ENCODE measurements around the gene GLIPR2. TPM values are rescaled to one million over a fixed set of nuclear protein-coding genes. Genes with fewer than 3 reads are reported as not detected.

GLIPR2 gene
- total and polyA plus RNA-seq, 2 donors (not counting 3 experiments of a cell fraction or from before 2014, with no cell fraction given), result 22.0 to 42.4 TPM

- TF ChIP-seq EZH2 (IDR thresholded peaks at IDR 0.05; ENCODE audit: borderline replicate concordance, low read depth, low read length, severe bottlenecking) (no peak), POLR2AphosphoS5 (IDR thresholded peaks at IDR 0.05; ENCODE audit: insufficient read depth, low read depth, low read length) (no peak), FOS (IDR thresholded peaks at IDR 0.05; ENCODE audit: borderline replicate concordance, insufficient read depth, low read length) (no peak), JUN (IDR thresholded peaks at IDR 0.05; ENCODE audit: borderline replicate concordance, insufficient read depth, insufficient read length, low read depth) (no peak), MAX (IDR thresholded peaks at IDR 0.05; ENCODE audit: insufficient read depth, insufficient read length) (no peak), POLR2A (IDR thresholded peaks at IDR 0.05; ENCODE audit: low read depth, low read length) (no peak), GATA2 (IDR thresholded peaks at IDR 0.05; ENCODE audit: insufficient read depth, insufficient read length, low read depth, low read length) (no peak), MYC (IDR thresholded peaks at IDR 0.05; ENCODE audit: low read depth, low read length) (no peak)
- TF ChIP-seq, protein P1, sequence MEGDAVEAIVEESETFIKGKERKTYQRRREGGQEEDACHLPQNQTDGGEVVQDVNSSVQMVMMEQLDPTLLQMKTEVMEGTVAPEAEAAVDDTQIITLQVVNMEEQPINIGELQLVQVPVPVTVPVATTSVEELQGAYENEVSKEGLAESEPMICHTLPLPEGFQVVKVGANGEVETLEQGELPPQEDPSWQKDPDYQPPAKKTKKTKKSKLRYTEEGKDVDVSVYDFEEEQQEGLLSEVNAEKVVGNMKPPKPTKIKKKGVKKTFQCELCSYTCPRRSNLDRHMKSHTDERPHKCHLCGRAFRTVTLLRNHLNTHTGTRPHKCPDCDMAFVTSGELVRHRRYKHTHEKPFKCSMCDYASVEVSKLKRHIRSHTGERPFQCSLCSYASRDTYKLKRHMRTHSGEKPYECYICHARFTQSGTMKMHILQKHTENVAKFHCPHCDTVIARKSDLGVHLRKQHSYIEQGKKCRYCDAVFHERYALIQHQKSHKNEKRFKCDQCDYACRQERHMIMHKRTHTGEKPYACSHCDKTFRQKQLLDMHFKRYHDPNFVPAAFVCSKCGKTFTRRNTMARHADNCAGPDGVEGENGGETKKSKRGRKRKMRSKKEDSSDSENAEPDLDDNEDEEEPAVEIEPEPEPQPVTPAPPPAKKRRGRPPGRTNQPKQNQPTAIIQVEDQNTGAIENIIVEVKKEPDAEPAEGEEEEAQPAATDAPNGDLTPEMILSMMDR (IDR thresholded peaks at IDR 0.05; ENCODE audit: extremely low read depth in 1 of 2, insufficient read depth in 1 of 2, low read depth in 1 of 2, low read length in 2 of 2), result no peak
- Histone ChIP-seq H3K27ac (ENCODE audit: insufficient read depth, low read depth, low read length) (no peak overlapping the region), H3K9ac (replicated peaks; ENCODE audit: extremely low read depth, insufficient read depth, low read length) (no peak overlapping the region), H3K9me3 (replicated peaks; ENCODE audit: control insufficient read depth, insufficient read depth, low read length) (no peaks in the 10 kb centered on the region), H4K20me1 (replicated peaks; ENCODE audit: control insufficient read depth, extremely low read depth, insufficient read depth, low read length) (no peaks in the 10 kb centered on the region), H3K36me3 (ENCODE audit: control insufficient read depth in 2 of 2, extremely low read depth in 1 of 2, insufficient read depth in 2 of 2, low read length in 2 of 2) (no peaks in the 10 kb centered on the region), H3K4me3 (replicated peaks in 1 of 3; ENCODE audit: insufficient read depth in 1 of 3, low read depth in 1 of 3, low read length in 3 of 3) (no peak overlapping the region), H3K27me3 (ENCODE audit: control insufficient read depth in 2 of 2, insufficient read depth in 2 of 2, low read length in 2 of 2) (no peaks in the 10 kb centered on the region), H3K9me1 (replicated peaks; ENCODE audit: control insufficient read depth, extremely low read depth, insufficient read depth, low read length) (no peaks in the 10 kb centered on the region), H3K79me2 (ENCODE audit: control insufficient read depth, insufficient read depth, low read length) (no peaks in the 10 kb centered on the region), H2AFZ (ENCODE audit: low read depth, low read length) (no peak overlapping the region), H3K4me1 (ENCODE audit: control insufficient read depth, extremely low read depth, insufficient read depth, low read length) (peaks cover 46% of the 10 kb centered on the region), H3K4me2 (ENCODE audit: insufficient read depth, low read length) (no peak overlapping the region)
- BruUV-seq (replicated peaks), result no TSS peak
- dilution Hi-C loops (cut with MboI; ENCODE audit: extremely low pct_ligation_motif_present, low sequenced_read_pairs), result no loop called here
- ChIA-PET POLR2A (interaction anchor here (1.9 kb wide), 1 partner anchor 51 kb away, joined by 5 read pairs; no protein-coding TSS in a partner anchor), CTCF (interaction anchor here (0.9 kb wide), 1 partner anchor 11 kb away, joined by 3 read pairs; no protein-coding TSS in a partner anchor)
- DNase-seq (ENCODE audit: low read depth, low spot score) (no peak), FAIRE-seq (no peak)
- intact Hi-C loops (cut with micrococcal nuclease), result no loop called here
Measured at GRCh38 chr9:36152741-36153438, 16.4 kb downstream of the GLIPR2 start.
